Prostate gland (tissue), 2 donors: ENCODE results near the gene TNFSF10.

ENCODE experiments used
- CTCF ChIP-seq, 4 experiments: fragments of 200-600 bp in 2 of 4; fragments of 450-650 bp in 2 of 4; sonication (generic) in 2 of 4; IDR thresholded peaks; 1 replicate in 3 of 4; 2 replicates in 1 of 4; pipeline ENCODE4 v1.5.1; 2016 to 2019; ENCODE audit warnings: antibody characterized with exemption in 4 of 4, mild to moderate bottlenecking in 2 of 4, moderate library complexity in 2 of 4
- POLR2A ChIP-seq: fragments of 450-650 bp; IDR thresholded peaks from one replicate; pipeline ENCODE4 v1.6.1; 2016; ENCODE audit warnings: antibody characterized with exemption, mild to moderate bottlenecking

- TF ChIP-seq POLR2A (no peak), CTCF (IDR thresholded peaks at IDR 0.05) (no peak)
Measured at GRCh38 chr3:172456404-172456803, 66.8 kb downstream of the TNFSF10 start.
